DND-41 (cell line): ENCODE data around the gene MSL1.

Experiments used
- ATAC-seq: fragments of 200-7000 bp; cut with Tn5 transposase; 3 replicates; pipeline ENCODE4 v1.9.1; 2021; ENCODE audit warnings: low read depth; ENCODE audit not compliant: insufficient read depth
- DNase-seq: peaks from one replicate; pipeline ENCODE4 v3.0.0-alpha.2; 2020
- H2AFZ ChIP-seq: 2 replicates; pipeline ENCODE4 v1.6.0; 2012; ENCODE audit warnings: low read depth, low read length
- H3K27ac ChIP-seq: 2 replicates; pipeline ENCODE4 v1.5.1; 2012; ENCODE audit warnings: low read length, inconsistent platforms
- H3K27me3 ChIP-seq: fragments of 200-600 bp; sonication (generic); 2 replicates; pipeline ENCODE4 v1.6.0; 2012; ENCODE audit warnings: low read length, mild to moderate bottlenecking, inconsistent platforms; ENCODE audit not compliant: insufficient read depth, poor library complexity
- H3K36me3 ChIP-seq: 2 replicates; pipeline ENCODE4 v1.5.1; 2012; ENCODE audit warnings: low read length, inconsistent platforms; ENCODE audit not compliant: insufficient read depth
- H3K4me1 ChIP-seq: 2 replicates; pipeline ENCODE4 v1.5.1; 2012; ENCODE audit warnings: mild to moderate bottlenecking, low read length; ENCODE audit not compliant: insufficient read depth
- H3K4me2 ChIP-seq: 2 replicates; pipeline ENCODE4 v1.6.0; 2012; ENCODE audit warnings: mild to moderate bottlenecking, moderate library complexity, low read length, inconsistent platforms; ENCODE audit not compliant: insufficient read depth
- H3K4me3 ChIP-seq, 2 experiments: fragments of 200-600 bp in 1 of 2; shearing (Covaris generic) in 1 of 2; 2 replicates each; pipeline ENCODE4 v1.5.1; 2012 to 2016; ENCODE audit warnings: inconsistent platforms in 2 of 2, low read length in 2 of 2, mild to moderate bottlenecking in 2 of 2, low read depth in 1 of 2, moderate library complexity in 1 of 2
- H3K79me2 ChIP-seq: 2 replicates; pipeline ENCODE4 v1.6.0; 2012; ENCODE audit warnings: low read length, inconsistent platforms; ENCODE audit not compliant: insufficient read depth
- H3K9ac ChIP-seq: 2 replicates; pipeline ENCODE4 v1.6.0; 2012; ENCODE audit warnings: low read depth, mild to moderate bottlenecking, inconsistent platforms, low read length, moderate library complexity
- H3K9me3 ChIP-seq: 2 replicates; pipeline ENCODE4 v1.5.1; 2012; ENCODE audit warnings: low read length, moderate library complexity, mild to moderate bottlenecking, inconsistent platforms; ENCODE audit not compliant: insufficient read depth, severe bottlenecking
- H4K20me1 ChIP-seq: 2 replicates; pipeline ENCODE4 v1.6.0; 2012; ENCODE audit warnings: low read length; ENCODE audit not compliant: insufficient read depth
- EZH2 ChIP-seq: IDR thresholded peaks from 3 replicates; pipeline ENCODE4 v1.6.1; 2012; ENCODE audit warnings: borderline replicate concordance, low read depth, mild to moderate bottlenecking, moderate library complexity, low read length, inconsistent platforms; ENCODE audit not compliant: severe bottlenecking
- TF ChIP-seq, protein P1 (sequence below): IDR thresholded peaks from 2 replicates; pipeline ENCODE4 v1.5.1; 2012; ENCODE audit warnings: borderline replicate concordance, low read length, moderate library complexity, mild to moderate bottlenecking; ENCODE audit not compliant: poor library complexity, severe bottlenecking; ENCODE audit errors: extremely low read depth

MSL1 gene

DNA sequence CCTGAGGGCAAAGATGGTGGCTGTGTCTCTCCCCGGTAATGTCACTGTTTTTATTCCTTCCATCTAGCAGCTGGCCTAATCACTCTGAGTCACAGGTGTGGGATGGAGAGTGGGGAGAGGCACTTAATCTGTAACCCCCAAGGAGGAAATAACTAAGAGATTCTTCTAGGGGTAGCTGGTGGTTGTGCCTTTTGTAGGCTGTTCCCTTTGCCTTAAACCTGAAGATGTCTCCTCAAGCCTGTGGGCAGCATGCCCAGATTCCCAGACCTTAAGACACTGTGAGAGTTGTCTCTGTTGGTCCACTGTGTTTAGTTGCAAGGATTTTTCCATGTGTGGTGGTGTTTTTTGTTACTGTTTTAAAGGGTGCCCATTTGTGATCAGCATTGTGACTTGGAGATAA is 50.0 kb downstream of the MSL1 start:
- no peak for DNase-seq
- Histone ChIP-seq H3K9ac (no peak overlapping the region), H3K79me2 (no peaks in the 10 kb centered on the region), H3K36me3 (peaks cover 90% of the 10 kb centered on the region), H3K4me2 (no peak overlapping the region), H3K4me1 (no peaks in the 10 kb centered on the region), H3K9me3 (no peaks in the 10 kb centered on the region), H2AFZ (no peak overlapping the region), H3K27ac (no peak overlapping the region), H3K4me3 (no peak overlapping the region), H3K27me3 (no peaks in the 10 kb centered on the region), H4K20me1 (no peaks in the 10 kb centered on the region)
- no peak for ATAC-seq
- TF ChIP-seq, protein P1, sequence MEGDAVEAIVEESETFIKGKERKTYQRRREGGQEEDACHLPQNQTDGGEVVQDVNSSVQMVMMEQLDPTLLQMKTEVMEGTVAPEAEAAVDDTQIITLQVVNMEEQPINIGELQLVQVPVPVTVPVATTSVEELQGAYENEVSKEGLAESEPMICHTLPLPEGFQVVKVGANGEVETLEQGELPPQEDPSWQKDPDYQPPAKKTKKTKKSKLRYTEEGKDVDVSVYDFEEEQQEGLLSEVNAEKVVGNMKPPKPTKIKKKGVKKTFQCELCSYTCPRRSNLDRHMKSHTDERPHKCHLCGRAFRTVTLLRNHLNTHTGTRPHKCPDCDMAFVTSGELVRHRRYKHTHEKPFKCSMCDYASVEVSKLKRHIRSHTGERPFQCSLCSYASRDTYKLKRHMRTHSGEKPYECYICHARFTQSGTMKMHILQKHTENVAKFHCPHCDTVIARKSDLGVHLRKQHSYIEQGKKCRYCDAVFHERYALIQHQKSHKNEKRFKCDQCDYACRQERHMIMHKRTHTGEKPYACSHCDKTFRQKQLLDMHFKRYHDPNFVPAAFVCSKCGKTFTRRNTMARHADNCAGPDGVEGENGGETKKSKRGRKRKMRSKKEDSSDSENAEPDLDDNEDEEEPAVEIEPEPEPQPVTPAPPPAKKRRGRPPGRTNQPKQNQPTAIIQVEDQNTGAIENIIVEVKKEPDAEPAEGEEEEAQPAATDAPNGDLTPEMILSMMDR, result no peak

DNA sequence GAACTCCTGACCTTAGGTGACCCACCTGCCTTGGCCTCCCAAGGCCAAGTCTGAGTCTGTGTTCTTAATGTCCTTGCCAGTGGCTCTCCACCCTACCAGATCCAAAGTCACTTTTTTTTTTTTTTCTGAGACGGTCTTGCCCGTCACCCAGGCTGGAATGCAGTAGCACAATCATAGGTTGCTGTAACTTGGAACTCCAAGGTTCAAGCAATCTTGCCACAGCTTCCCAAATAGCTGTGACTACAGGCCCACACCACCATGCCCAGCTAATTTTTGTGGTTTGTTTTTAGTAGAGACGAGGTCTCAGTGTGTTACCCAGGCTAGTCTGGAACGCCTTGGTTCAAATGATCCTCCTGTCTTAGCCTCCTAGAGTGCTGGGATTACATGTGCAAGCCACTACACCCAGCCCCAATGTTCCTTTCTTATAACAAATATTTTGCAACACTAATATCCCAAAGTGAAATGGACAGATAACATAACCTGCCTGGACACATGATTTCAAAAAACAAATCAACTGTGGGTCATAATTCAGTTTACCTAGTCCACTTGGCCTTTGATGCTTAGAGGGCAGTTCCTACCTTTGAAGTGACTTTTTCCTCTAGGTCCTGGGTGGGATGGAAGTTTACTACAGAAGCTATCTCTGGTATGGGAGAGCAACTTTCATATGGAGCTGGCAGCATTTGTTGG is 51.5 kb downstream of the MSL1 start:
- DNase-seq, result no peak
- Histone ChIP-seq H4K20me1 (no peaks in the 10 kb centered on the region), H3K79me2 (no peaks in the 10 kb centered on the region), H3K4me2 (no peak overlapping the region), H3K9ac (no peak overlapping the region), H3K9me3 (no peaks in the 10 kb centered on the region), H2AFZ (no peak overlapping the region), H3K27me3 (no peaks in the 10 kb centered on the region), H3K27ac (no peak overlapping the region), H3K4me1 (no peaks in the 10 kb centered on the region), H3K4me3 (no peak overlapping the region), H3K36me3 (peaks cover 81% of the 10 kb centered on the region)
- no peak for TF ChIP-seq EZH2
- TF ChIP-seq, protein P1, result no peak
- ATAC-seq, result no peak

DNA sequence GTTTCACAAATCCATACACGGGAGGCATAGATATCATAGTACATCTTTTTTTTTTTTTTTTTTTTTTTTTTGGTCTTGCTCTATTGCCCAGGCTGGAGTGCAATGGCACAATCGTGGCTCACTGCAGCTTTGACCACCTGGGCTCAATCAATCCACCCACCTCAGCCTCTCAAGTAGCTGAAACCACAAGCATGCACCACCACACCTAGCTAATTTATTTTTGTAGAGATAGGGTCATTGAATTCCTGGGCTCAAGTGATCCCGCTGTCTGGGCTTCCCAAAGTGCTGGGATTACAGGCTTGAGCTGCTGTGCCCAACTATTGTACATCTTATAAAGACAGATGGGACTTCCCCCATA is 52.0 kb downstream of the MSL1 start:
- H3K79me2 ChIP-seq, result no peaks in the 10 kb centered on the region
- ATAC-seq (no peak), DNase-seq (no peak)
- no peaks in the 10 kb centered on the region for H3K9me3 ChIP-seq
- H3K36me3 ChIP-seq, result peaks cover 76% of the 10 kb centered on the region
- TF ChIP-seq, protein P1, result no peak
- TF ChIP-seq EZH2, result no peak
- no peak overlapping the region for H3K4me2 ChIP-seq
- H4K20me1 ChIP-seq, result no peaks in the 10 kb centered on the region
- no peaks in the 10 kb centered on the region for H3K27me3 ChIP-seq
- H3K4me1 ChIP-seq, result no peaks in the 10 kb centered on the region
- no peak overlapping the region for H3K9ac ChIP-seq
- no peak overlapping the region for H3K4me3 ChIP-seq
- H3K27ac ChIP-seq, result no peak overlapping the region
- H2AFZ ChIP-seq, result no peak overlapping the region

DNA sequence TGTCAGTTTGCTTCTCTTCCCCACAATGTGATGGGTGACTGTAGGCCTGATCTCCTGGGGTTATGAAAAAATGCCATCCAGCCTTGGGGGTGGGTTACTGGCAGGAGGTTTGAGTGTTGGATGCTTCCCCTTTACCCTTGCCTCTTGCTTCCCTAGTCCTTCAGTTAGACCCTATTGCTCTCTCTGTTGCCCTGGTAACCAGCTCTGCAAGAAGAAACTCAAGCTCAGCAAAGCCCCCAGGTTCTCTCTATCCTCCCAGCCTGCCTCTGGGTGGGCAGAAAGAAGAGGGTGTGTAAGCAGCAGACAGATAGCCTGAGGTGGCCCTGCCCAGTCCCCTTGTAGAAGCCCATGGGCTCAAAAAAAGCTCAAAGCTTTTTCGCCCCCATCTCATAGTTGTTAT is 52.7 kb downstream of the MSL1 start:
- ATAC-seq (no peak; the same call in 2 of the 3 replicates), DNase-seq (no peak)
- Histone ChIP-seq H3K27me3 (no peaks in the 10 kb centered on the region), H3K27ac (no peak overlapping the region), H3K4me2 (no peak overlapping the region), H3K36me3 (peaks cover 68% of the 10 kb centered on the region), H4K20me1 (no peaks in the 10 kb centered on the region), H3K4me1 (no peaks in the 10 kb centered on the region), H3K9me3 (no peaks in the 10 kb centered on the region), H3K9ac (no peak overlapping the region), H2AFZ (no peak overlapping the region), H3K79me2 (no peaks in the 10 kb centered on the region), H3K4me3 (no peak overlapping the region)
- TF ChIP-seq EZH2, result no peak
- TF ChIP-seq, protein P1, result no peak
